CD14-positive monocyte (primary cell): ENCODE data around the gene ZNF416. TPM values are rescaled to one million over a fixed set of nuclear protein-coding genes. Genes with fewer than 3 reads are reported as not detected.

Experiments
- DNase-seq, 3 donors: peaks; one replicate each; pipeline ENCODE4 v3.0.0-alpha.2; 2011 to 2022
- H2AFZ ChIP-seq: 2 replicates; pipeline ENCODE4 v1.6.0; 2012; ENCODE audit warnings: mild to moderate bottlenecking, low read depth, low read length, inconsistent platforms; ENCODE audit not compliant: insufficient read depth, poor library complexity, severe bottlenecking
- H3K27ac ChIP-seq, 2 donors: 1 replicate in 1 of 2; 2 replicates in 1 of 2; pipeline ENCODE4 v1.5.1; 2012 to 2013; ENCODE audit warnings: low read length in 2 of 2, control low read depth in 1 of 2, inconsistent platforms in 1 of 2, low read depth in 1 of 2, mild to moderate bottlenecking in 1 of 2
- H3K27me3 ChIP-seq, 2 donors: one replicate each; pipeline versions ENCODE4 v1.6.0 to v1.6.1; 2011 to 2013; ENCODE audit warnings: low read length in 2 of 2; ENCODE audit not compliant: control insufficient read depth in 2 of 2, insufficient read depth in 2 of 2
- H3K36me3 ChIP-seq, 2 donors: replicated peaks in 1 of 2; 1 replicate in 1 of 2; 2 replicates in 1 of 2; pipeline versions ENCODE4 v1.5.1 to v1.6.1; 2012 to 2013; ENCODE audit warnings: low read length in 2 of 2, control low read depth in 1 of 2, inconsistent platforms in 1 of 2, mild to moderate bottlenecking in 1 of 2; ENCODE audit not compliant: insufficient read depth in 2 of 2, control insufficient read depth in 1 of 2
- H3K4me1 ChIP-seq, 2 donors: 1 replicate in 1 of 2; 2 replicates in 1 of 2; pipeline versions ENCODE4 v1.5.1 to v1.6.1; 2012 to 2013; ENCODE audit warnings: low read length in 2 of 2, control low read depth in 1 of 2, inconsistent platforms in 1 of 2, mild to moderate bottlenecking in 1 of 2, moderate library complexity in 1 of 2; ENCODE audit not compliant: insufficient read depth in 2 of 2, control insufficient read depth in 1 of 2
- H3K4me2 ChIP-seq: replicated peaks from 2 replicates; pipeline ENCODE3; 2012; ENCODE audit warnings: low read length, moderate library complexity, mild to moderate bottlenecking; ENCODE audit not compliant: poor library complexity, severe bottlenecking; ENCODE audit errors: extremely low read depth
- H3K4me3 ChIP-seq, 3 experiments: fragments of 200-600 bp in 1 of 3; sonication (generic) in 1 of 3; replicated peaks in 1 of 3; 1 replicate in 2 of 3; 2 replicates in 1 of 3; pipeline ENCODE4 v1.5.1; 2011 to 2013; ENCODE audit warnings: low read length in 3 of 3, mild to moderate bottlenecking in 3 of 3, control low read depth in 2 of 3, low read depth in 2 of 3, inconsistent platforms in 1 of 3, moderate library complexity in 1 of 3
- H3K79me2 ChIP-seq: 2 replicates; pipeline ENCODE4 v1.6.0; 2012; ENCODE audit warnings: mild to moderate bottlenecking, control low read depth, inconsistent platforms, low read length, moderate library complexity; ENCODE audit not compliant: insufficient read depth
- H3K9ac ChIP-seq: 2 replicates; pipeline ENCODE4 v1.6.0; 2017; ENCODE audit warnings: low read length, mild to moderate bottlenecking; ENCODE audit not compliant: insufficient read depth, poor library complexity, severe bottlenecking
- H3K9me3 ChIP-seq, 2 donors: replicated peaks in 1 of 2; 1 replicate in 1 of 2; 2 replicates in 1 of 2; pipeline versions ENCODE4 v1.5.1 to v1.6.1; 2012 to 2013; ENCODE audit warnings: low read length in 2 of 2, control low read depth in 1 of 2; ENCODE audit not compliant: control insufficient read depth in 1 of 2, insufficient read depth in 1 of 2
- H4K20me1 ChIP-seq: 2 replicates; pipeline ENCODE4 v1.6.0; 2012; ENCODE audit warnings: mild to moderate bottlenecking, low read length, control low read depth, moderate library complexity; ENCODE audit not compliant: insufficient read depth
- H3K27ac Mint-ChIP-seq, 7 donors: one replicate each; pipeline ENCODE4 v1.8.0; 2020; ENCODE audit warnings: mild to moderate bottlenecking in 7 of 7, mixed read lengths in 7 of 7, moderate library complexity in 6 of 7, inconsistent platforms in 2 of 7
- H3K27me3 Mint-ChIP-seq, 3 donors: one replicate each; pipeline ENCODE4 v1.8.0; 2021 to 2022; ENCODE audit warnings: low read depth in 3 of 3, mild to moderate bottlenecking in 3 of 3, mixed read lengths in 3 of 3, moderate library complexity in 3 of 3, inconsistent platforms in 1 of 3
- H3K36me3 Mint-ChIP-seq, 2 donors: one replicate each; pipeline ENCODE4 v1.8.0; 2020; ENCODE audit warnings: mixed read lengths in 2 of 2, inconsistent platforms in 1 of 2, mild to moderate bottlenecking in 1 of 2
- H3K4me1 Mint-ChIP-seq: one replicate; pipeline ENCODE4 v1.8.0; 2020; ENCODE audit warnings: mild to moderate bottlenecking, mixed read lengths
- H3K4me3 Mint-ChIP-seq, 2 donors: one replicate each; pipeline ENCODE4 v1.8.0; 2020; ENCODE audit warnings: mild to moderate bottlenecking in 2 of 2, mixed read lengths in 2 of 2, moderate library complexity in 1 of 2
- H3K9me3 Mint-ChIP-seq, 7 donors: one replicate each; pipeline ENCODE4 v1.8.0; 2020 to 2022; ENCODE audit warnings: mixed read lengths in 7 of 7, mild to moderate bottlenecking in 6 of 7, moderate library complexity in 6 of 7, inconsistent platforms in 2 of 7
- WGBS: methylation state at CpG from one replicate; pipeline ENCODE4 v1.1.5; 2013; ENCODE audit warnings: missing lambda C conversion rate; ENCODE audit not compliant: insufficient coverage; 5-methylcytosine and 5-hydroxymethylcytosine counted together
- intact Hi-C, 2 donors: fragments of 100-400 bp; cut with micrococcal nuclease; formaldehyde crosslinking; loops; one replicate each; pipeline versions ENCODE4 v1.15.0 to v1.15.1; 2023
- polyA plus RNA-seq, 3 donors: library from polyadenylated mRNA; depleted of rRNA in 1 of 3; unstranded in 2 of 3; stranded (reverse) in 1 of 3; fragments of 300-500 nt in 2 of 3; fragments of >200 nt in 1 of 3; fragmentation: Illumina TruSeq in 2 of 3; gene quantifications; 1 replicate in 2 of 3; 2 replicates in 1 of 3; pipeline ENCODE4 v1.2.3, GENCODE V29; 2012 to 2021
- TF ChIP-seq, protein P1 (sequence below): fragments of 200-600 bp; IDR thresholded peaks from one replicate; pipeline ENCODE4 v1.8.0; 2022; ENCODE audit warnings: antibody characterized with exemption, mild to moderate bottlenecking

ZNF416 gene
- polyA plus RNA-seq, 3 donors = 0.48 to 2.1 (median 1.4) TPM

- intact Hi-C loops = no loop called here
- Histone ChIP-seq H4K20me1 (no peaks in the 10 kb centered on the region), H3K4me2 (no peak overlapping the region), H3K4me3 (peak overlapping the region in 1 of 3 experiments; percentile 40), H3K79me2 (no peaks in the 10 kb centered on the region), H3K4me1 (no peaks in the 10 kb centered on the region), H3K9me3 (peaks cover 74 to 99% of the 10 kb centered on the region in 2 donors), H3K36me3 (peaks cover 0 to 6% of the 10 kb centered on the region in 2 donors), H2AFZ (no peak overlapping the region), H3K27ac (no peak overlapping the region), H3K9ac (no peak overlapping the region), H3K27me3 (no peaks in the 10 kb centered on the region)
- Mint-ChIP-seq H3K4me1 (no peaks in the 10 kb centered on the region), H3K4me3 (no peak overlapping the region), H3K36me3 (no peaks in the 10 kb centered on the region), H3K9me3 (peaks cover 63 to 98% (median 96%) of the 10 kb centered on the region in 7 donors), H3K27ac (no peak overlapping the region), H3K27me3 (peaks cover 0 to 4% (median 0%) of the 10 kb centered on the region in 3 donors)
- 58% methylated on average over 2 of the region's 7 CpGs for WGBS
- no peak for DNase-seq
- TF ChIP-seq, protein P1, sequence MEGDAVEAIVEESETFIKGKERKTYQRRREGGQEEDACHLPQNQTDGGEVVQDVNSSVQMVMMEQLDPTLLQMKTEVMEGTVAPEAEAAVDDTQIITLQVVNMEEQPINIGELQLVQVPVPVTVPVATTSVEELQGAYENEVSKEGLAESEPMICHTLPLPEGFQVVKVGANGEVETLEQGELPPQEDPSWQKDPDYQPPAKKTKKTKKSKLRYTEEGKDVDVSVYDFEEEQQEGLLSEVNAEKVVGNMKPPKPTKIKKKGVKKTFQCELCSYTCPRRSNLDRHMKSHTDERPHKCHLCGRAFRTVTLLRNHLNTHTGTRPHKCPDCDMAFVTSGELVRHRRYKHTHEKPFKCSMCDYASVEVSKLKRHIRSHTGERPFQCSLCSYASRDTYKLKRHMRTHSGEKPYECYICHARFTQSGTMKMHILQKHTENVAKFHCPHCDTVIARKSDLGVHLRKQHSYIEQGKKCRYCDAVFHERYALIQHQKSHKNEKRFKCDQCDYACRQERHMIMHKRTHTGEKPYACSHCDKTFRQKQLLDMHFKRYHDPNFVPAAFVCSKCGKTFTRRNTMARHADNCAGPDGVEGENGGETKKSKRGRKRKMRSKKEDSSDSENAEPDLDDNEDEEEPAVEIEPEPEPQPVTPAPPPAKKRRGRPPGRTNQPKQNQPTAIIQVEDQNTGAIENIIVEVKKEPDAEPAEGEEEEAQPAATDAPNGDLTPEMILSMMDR = no peak
Observed at GRCh38 chr19:57566396-57567265, 12.1 kb downstream of the ZNF416 start.

DNA sequence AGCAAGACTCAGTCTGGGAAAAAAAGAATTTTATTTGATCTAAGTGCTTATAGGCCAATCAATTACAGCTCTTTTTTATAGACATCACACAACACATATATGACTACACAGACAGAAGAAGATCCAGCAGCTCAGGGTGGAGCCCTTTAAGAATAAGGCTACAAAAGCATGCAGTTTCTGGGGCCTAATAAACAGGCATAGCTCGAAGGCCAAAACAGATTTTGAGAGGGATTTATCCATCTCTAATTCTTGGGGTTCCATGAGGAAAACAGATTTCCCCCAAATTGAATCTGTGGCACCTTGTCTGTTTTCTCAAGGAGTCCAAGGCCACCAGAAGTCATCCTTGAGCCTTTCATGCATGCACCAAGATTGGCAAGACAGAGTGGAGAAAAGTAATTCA is 15.2 kb downstream of the ZNF416 start:
- no peak for DNase-seq

More for the DNA sequence above, 15.2 kb downstream of the ZNF416 start:
- H3K9me3 Mint-ChIP-seq = peaks cover 47 to 87% (median 79%) of the 10 kb centered on the region in 7 donors
- Histone ChIP-seq H3K9me3 (peaks cover 52 to 86% of the 10 kb centered on the region in 2 donors), H3K36me3 (no peaks in the 10 kb centered on the region), H2AFZ (no peak overlapping the region), H3K27ac (no peak overlapping the region), H3K4me1 (peaks cover 15 to 17% of the 10 kb centered on the region in 2 donors), H3K27me3 (no peaks in the 10 kb centered on the region), H3K9ac (no peak overlapping the region), H3K79me2 (peaks cover 4% of the 10 kb centered on the region), H4K20me1 (no peaks in the 10 kb centered on the region), H3K4me3 (no peak overlapping the region), H3K4me2 (no peak overlapping the region)
- peaks cover 15% of the 10 kb centered on the region for H3K4me1 Mint-ChIP-seq
- intact Hi-C loops = no loop called here
- peaks cover 0 to 8% (median 3%) of the 10 kb centered on the region in 3 donors for H3K27me3 Mint-ChIP-seq
- H3K4me3 Mint-ChIP-seq = no peak overlapping the region
- TF ChIP-seq, protein P1 = no peak
- WGBS = 75% methylated on average over 1 of the region's 1 CpG
- H3K27ac Mint-ChIP-seq = peak overlapping the region in 2 of 7 donors; percentile 21 to 50
- peaks cover 0 to 2% of the 10 kb centered on the region in 2 donors for H3K36me3 Mint-ChIP-seq
